GM12878 (cell line): ENCODE data around the gene SDK2.
A peak's percentile ranks its signal among the peaks of the same experiment; 100 is the strongest.

Experiments used
- EGR1 ChIP-seq, 2 experiments: IDR thresholded peaks; 1 replicate in 1 of 2; 2 replicates in 1 of 2; pipeline ENCODE4 v1.6.1; 2011 to 2012; ENCODE audit warnings: low read depth in 2 of 2, low read length in 2 of 2, borderline replicate concordance in 1 of 2, mild to moderate bottlenecking in 1 of 2, moderate library complexity in 1 of 2
- NFYB ChIP-seq: IDR thresholded peaks from 2 replicates; pipeline ENCODE4 v1.6.1; 2011; ENCODE audit warnings: low read depth, mild to moderate bottlenecking, low read length, improper control_type of control experiment, moderate library complexity; ENCODE audit not compliant: insufficient read depth
- POLR2A ChIP-seq: IDR thresholded peaks from 2 replicates; pipeline ENCODE4 v1.6.1; 2011; ENCODE audit warnings: low read depth, mild to moderate bottlenecking, low read length
- POLR2AphosphoS5 ChIP-seq: IDR thresholded peaks from 2 replicates; pipeline ENCODE4 v1.6.1; 2011; ENCODE audit warnings: mild to moderate bottlenecking, low read length, inconsistent platforms
- RCOR1 ChIP-seq: conservative IDR thresholded peaks from 2 replicates; pipeline ENCODE4 v1.6.1; 2012; ENCODE audit warnings: low read depth, low read length, improper control_type of control experiment
- TARDBP ChIP-seq: IDR thresholded peaks from 2 replicates; pipeline ENCODE4 v1.6.1; 2016; ENCODE audit warnings: borderline replicate concordance
- TF ChIP-seq, protein P1 (sequence below): IDR thresholded peaks from 2 replicates; pipeline ENCODE4 v1.6.1; 2012; ENCODE audit warnings: mild to moderate bottlenecking, low read depth, low read length
- TF ChIP-seq, protein P2 (sequence below), 3 experiments: IDR thresholded peaks in 2 of 3; conservative IDR thresholded peaks in 1 of 3; 2 replicates each; pipeline ENCODE4 v1.5.1; 2011; ENCODE audit warnings: low read depth in 3 of 3, low read length in 3 of 3, mild to moderate bottlenecking in 3 of 3, control low read depth in 2 of 3, moderate library complexity in 2 of 3, inconsistent platforms in 1 of 3, mixed read lengths in 1 of 3; ENCODE audit not compliant: control insufficient read depth in 2 of 3, insufficient read depth in 1 of 3; ENCODE audit errors: extremely low read depth in 1 of 3

DNA sequence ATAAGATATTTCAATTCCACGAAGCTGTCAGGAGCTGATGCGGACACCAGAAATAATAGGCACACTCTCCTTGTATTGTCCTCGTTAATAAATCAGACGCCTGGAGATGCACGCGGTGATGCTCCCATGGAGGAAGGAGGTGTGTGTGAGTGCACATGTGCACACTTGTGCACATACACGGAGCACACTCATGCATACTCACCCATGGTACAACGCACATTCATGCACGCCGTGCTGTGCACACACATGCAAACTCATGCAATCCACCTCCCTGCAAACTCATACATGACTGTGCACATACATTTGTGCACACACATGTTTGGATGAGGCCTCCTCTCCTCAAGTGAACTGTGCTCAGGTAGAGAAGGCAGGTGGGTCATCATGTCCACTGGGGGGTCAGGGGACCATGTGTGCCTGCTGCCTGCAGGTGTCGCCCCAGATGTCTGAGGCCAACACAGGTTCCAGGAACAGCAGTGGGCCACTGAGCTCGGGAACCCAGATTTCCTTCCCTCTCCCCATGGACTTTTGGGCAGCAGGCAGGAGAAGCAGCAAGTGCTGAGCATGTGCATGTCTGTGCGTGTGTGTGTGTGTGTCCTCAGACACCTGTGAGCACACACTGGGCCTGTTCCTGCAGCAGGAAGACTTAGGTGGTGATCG lies 165.3 kb downstream of the SDK2 start:
- TF ChIP-seq, protein P1, sequence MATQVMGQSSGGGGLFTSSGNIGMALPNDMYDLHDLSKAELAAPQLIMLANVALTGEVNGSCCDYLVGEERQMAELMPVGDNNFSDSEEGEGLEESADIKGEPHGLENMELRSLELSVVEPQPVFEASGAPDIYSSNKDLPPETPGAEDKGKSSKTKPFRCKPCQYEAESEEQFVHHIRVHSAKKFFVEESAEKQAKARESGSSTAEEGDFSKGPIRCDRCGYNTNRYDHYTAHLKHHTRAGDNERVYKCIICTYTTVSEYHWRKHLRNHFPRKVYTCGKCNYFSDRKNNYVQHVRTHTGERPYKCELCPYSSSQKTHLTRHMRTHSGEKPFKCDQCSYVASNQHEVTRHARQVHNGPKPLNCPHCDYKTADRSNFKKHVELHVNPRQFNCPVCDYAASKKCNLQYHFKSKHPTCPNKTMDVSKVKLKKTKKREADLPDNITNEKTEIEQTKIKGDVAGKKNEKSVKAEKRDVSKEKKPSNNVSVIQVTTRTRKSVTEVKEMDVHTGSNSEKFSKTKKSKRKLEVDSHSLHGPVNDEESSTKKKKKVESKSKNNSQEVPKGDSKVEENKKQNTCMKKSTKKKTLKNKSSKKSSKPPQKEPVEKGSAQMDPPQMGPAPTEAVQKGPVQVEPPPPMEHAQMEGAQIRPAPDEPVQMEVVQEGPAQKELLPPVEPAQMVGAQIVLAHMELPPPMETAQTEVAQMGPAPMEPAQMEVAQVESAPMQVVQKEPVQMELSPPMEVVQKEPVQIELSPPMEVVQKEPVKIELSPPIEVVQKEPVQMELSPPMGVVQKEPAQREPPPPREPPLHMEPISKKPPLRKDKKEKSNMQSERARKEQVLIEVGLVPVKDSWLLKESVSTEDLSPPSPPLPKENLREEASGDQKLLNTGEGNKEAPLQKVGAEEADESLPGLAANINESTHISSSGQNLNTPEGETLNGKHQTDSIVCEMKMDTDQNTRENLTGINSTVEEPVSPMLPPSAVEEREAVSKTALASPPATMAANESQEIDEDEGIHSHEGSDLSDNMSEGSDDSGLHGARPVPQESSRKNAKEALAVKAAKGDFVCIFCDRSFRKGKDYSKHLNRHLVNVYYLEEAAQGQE = no peak
- TF ChIP-seq, protein P2, sequence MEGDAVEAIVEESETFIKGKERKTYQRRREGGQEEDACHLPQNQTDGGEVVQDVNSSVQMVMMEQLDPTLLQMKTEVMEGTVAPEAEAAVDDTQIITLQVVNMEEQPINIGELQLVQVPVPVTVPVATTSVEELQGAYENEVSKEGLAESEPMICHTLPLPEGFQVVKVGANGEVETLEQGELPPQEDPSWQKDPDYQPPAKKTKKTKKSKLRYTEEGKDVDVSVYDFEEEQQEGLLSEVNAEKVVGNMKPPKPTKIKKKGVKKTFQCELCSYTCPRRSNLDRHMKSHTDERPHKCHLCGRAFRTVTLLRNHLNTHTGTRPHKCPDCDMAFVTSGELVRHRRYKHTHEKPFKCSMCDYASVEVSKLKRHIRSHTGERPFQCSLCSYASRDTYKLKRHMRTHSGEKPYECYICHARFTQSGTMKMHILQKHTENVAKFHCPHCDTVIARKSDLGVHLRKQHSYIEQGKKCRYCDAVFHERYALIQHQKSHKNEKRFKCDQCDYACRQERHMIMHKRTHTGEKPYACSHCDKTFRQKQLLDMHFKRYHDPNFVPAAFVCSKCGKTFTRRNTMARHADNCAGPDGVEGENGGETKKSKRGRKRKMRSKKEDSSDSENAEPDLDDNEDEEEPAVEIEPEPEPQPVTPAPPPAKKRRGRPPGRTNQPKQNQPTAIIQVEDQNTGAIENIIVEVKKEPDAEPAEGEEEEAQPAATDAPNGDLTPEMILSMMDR (IDR thresholded peaks at IDR 0.05 in 2 of 3, conservative IDR thresholded peaks at IDR 0.05 in 1 of 3; ENCODE audit: control insufficient read depth in 2 of 3, extremely low read depth in 1 of 3, insufficient read depth in 1 of 3, low read depth in 3 of 3, low read length in 3 of 3) = peak in 2 of 3 experiments; percentile 17 to 18; a peak in 1 of 6 replicates
- TF ChIP-seq EGR1 (IDR thresholded peaks at IDR 0.05; ENCODE audit: borderline replicate concordance in 1 of 2, low read depth in 2 of 2, low read length in 2 of 2) = no peak
- no peak for TF ChIP-seq NFYB
- no peak for TF ChIP-seq POLR2A
- no peak for TF ChIP-seq TARDBP
- no peak for TF ChIP-seq POLR2AphosphoS5
- TF ChIP-seq RCOR1 = no peak
